H1 (cell line): Measurements from ENCODE around the gene PABPN1.

ENCODE experiments used
- CHD2 ChIP-seq: IDR thresholded peaks from 2 replicates; pipeline ENCODE4 v1.6.1; 2012; ENCODE audit warnings: low read length, improper control_type of control experiment
- JUN ChIP-seq: IDR thresholded peaks from 2 replicates; pipeline ENCODE4 v1.6.1; 2011; ENCODE audit warnings: low read depth, mild to moderate bottlenecking, improper control_type of control experiment, low read length
- POLR2A ChIP-seq, 2 experiments: IDR thresholded peaks; 1 replicate in 1 of 2; 2 replicates in 1 of 2; pipeline ENCODE4 v1.6.1; 2011; ENCODE audit warnings: low read depth in 2 of 2, low read length in 2 of 2, mild to moderate bottlenecking in 2 of 2; ENCODE audit errors: control extremely low read depth in 1 of 2
- TF ChIP-seq, protein P1 (sequence below): IDR thresholded peaks from 2 replicates; pipeline ENCODE4 v1.6.1; 2012; ENCODE audit warnings: inconsistent platforms
- TF ChIP-seq, protein P2 (sequence below): IDR thresholded peaks from 2 replicates; pipeline ENCODE4 v1.6.1; 2012; ENCODE audit warnings: low read length, inconsistent platforms
- TF ChIP-seq, protein P3 (sequence below), 3 experiments: IDR thresholded peaks; 1 replicate in 2 of 3; 2 replicates in 1 of 3; pipeline versions ENCODE4 v1.5.1 to v1.6.1; 2011; ENCODE audit warnings: low read length in 3 of 3, mild to moderate bottlenecking in 3 of 3, inconsistent platforms in 2 of 3, low read depth in 1 of 3, moderate library complexity in 1 of 3; ENCODE audit not compliant: insufficient read depth in 1 of 3; ENCODE audit errors: control extremely low read depth in 1 of 3

DNA sequence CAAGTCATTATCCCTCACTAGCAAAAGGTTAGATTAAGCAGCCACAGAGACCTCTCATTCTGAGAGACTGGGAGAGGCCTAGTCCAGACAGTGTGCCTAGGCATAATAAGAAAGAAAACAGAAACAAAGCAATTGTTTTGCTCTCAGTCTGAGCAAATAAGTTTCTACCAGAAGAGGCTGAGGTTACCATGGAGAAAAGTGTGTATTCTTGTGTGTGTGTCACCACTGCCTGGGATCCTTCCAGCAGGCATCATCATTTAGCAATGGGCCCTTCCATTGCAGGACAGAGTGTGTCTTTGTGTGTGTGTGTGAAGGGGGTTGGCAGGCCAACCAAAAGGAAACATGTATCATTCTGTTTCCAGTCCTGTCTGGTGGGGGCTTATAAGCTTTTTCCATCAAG is 40.1 kb downstream of the PABPN1 start:
- TF ChIP-seq, protein P1, sequence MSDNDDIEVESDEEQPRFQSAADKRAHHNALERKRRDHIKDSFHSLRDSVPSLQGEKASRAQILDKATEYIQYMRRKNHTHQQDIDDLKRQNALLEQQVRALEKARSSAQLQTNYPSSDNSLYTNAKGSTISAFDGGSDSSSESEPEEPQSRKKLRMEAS, result no peak
- TF ChIP-seq CHD2, result no peak
- no peak for TF ChIP-seq JUN
- TF ChIP-seq, protein P2, sequence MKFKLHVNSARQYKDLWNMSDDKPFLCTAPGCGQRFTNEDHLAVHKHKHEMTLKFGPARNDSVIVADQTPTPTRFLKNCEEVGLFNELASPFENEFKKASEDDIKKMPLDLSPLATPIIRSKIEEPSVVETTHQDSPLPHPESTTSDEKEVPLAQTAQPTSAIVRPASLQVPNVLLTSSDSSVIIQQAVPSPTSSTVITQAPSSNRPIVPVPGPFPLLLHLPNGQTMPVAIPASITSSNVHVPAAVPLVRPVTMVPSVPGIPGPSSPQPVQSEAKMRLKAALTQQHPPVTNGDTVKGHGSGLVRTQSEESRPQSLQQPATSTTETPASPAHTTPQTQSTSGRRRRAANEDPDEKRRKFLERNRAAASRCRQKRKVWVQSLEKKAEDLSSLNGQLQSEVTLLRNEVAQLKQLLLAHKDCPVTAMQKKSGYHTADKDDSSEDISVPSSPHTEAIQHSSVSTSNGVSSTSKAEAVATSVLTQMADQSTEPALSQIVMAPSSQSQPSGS, result no peak
- TF ChIP-seq, protein P3, sequence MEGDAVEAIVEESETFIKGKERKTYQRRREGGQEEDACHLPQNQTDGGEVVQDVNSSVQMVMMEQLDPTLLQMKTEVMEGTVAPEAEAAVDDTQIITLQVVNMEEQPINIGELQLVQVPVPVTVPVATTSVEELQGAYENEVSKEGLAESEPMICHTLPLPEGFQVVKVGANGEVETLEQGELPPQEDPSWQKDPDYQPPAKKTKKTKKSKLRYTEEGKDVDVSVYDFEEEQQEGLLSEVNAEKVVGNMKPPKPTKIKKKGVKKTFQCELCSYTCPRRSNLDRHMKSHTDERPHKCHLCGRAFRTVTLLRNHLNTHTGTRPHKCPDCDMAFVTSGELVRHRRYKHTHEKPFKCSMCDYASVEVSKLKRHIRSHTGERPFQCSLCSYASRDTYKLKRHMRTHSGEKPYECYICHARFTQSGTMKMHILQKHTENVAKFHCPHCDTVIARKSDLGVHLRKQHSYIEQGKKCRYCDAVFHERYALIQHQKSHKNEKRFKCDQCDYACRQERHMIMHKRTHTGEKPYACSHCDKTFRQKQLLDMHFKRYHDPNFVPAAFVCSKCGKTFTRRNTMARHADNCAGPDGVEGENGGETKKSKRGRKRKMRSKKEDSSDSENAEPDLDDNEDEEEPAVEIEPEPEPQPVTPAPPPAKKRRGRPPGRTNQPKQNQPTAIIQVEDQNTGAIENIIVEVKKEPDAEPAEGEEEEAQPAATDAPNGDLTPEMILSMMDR (IDR thresholded peaks at IDR 0.05; ENCODE audit: control extremely low read depth in 1 of 3, insufficient read depth in 1 of 3, low read depth in 1 of 3, low read length in 3 of 3), result no peak
- TF ChIP-seq POLR2A (IDR thresholded peaks at IDR 0.05; ENCODE audit: control extremely low read depth in 1 of 2, low read depth in 2 of 2, low read length in 2 of 2), result no peak
